Parathyroid adenoma (tissue), 2 donors: ENCODE results near the gene CATSPER3.

Source experiments
- H2AFZ ChIP-seq: fragments of 300-600 bp; sonication (generic); one replicate; pipeline ENCODE4 v1.7.0; 2017; ENCODE audit warnings: antibody characterized with exemption, mild to moderate bottlenecking
- H3K27ac ChIP-seq: fragments of 300-600 bp; sonication (generic); one replicate; pipeline ENCODE4 v1.7.0; 2017
- H3K27me3 ChIP-seq: fragments of 300-600 bp; sonication (generic); one replicate; pipeline ENCODE4 v1.7.0; 2017; ENCODE audit warnings: low read length; ENCODE audit not compliant: control insufficient read depth, insufficient read depth
- H3K36me3 ChIP-seq: fragments of 300-600 bp; sonication (generic); one replicate; pipeline ENCODE4 v1.7.0; 2017; ENCODE audit warnings: low read length; ENCODE audit not compliant: control insufficient read depth, insufficient read depth
- H3K4me1 ChIP-seq: fragments of 300-600 bp; sonication (generic); one replicate; pipeline ENCODE4 v1.7.0; 2017; ENCODE audit warnings: control low read depth
- H3K4me2 ChIP-seq: fragments of 300-600 bp; sonication (generic); one replicate; pipeline ENCODE4 v1.7.0; 2017; ENCODE audit warnings: low read length
- H3K4me3 ChIP-seq: fragments of 300-600 bp; sonication (generic); one replicate; pipeline ENCODE4 v1.7.0; 2017; ENCODE audit warnings: low read depth, low read length
- H3K79me2 ChIP-seq: fragments of 300-600 bp; sonication (generic); one replicate; pipeline ENCODE4 v1.7.0; 2017; ENCODE audit warnings: control low read depth
- H3K9ac ChIP-seq: fragments of 300-600 bp; sonication (generic); one replicate; pipeline ENCODE4 v1.7.0; 2017; ENCODE audit warnings: mild to moderate bottlenecking
- H3K9me3 ChIP-seq: fragments of 300-600 bp; sonication (generic); one replicate; pipeline ENCODE4 v1.7.0; 2017; ENCODE audit warnings: low read length; ENCODE audit not compliant: control insufficient read depth
- TF ChIP-seq, protein P1 (sequence below): fragments of 300-600 bp; sonication (generic); IDR thresholded peaks from one replicate; pipeline ENCODE4 v1.7.0; 2017; ENCODE audit warnings: antibody characterized with exemption, mild to moderate bottlenecking
- donor health status: primary hyperparathyroidism.

CATSPER3 gene

GRCh38 chr5:135041726-135042125 lies 74.0 kb downstream of the CATSPER3 start:
- Histone ChIP-seq H2AFZ (no peak overlapping the region), H3K4me1 (peaks cover 2% of the 10 kb centered on the region), H3K4me2 (no peak overlapping the region), H3K4me3 (no peak overlapping the region), H3K27ac (no peak overlapping the region), H3K9ac (no peak overlapping the region), H3K9me3 (no peaks in the 10 kb centered on the region), H3K79me2 (no peaks in the 10 kb centered on the region), H3K36me3 (no peaks in the 10 kb centered on the region), H3K27me3 (peaks cover 20% of the 10 kb centered on the region)
- TF ChIP-seq, protein P1, sequence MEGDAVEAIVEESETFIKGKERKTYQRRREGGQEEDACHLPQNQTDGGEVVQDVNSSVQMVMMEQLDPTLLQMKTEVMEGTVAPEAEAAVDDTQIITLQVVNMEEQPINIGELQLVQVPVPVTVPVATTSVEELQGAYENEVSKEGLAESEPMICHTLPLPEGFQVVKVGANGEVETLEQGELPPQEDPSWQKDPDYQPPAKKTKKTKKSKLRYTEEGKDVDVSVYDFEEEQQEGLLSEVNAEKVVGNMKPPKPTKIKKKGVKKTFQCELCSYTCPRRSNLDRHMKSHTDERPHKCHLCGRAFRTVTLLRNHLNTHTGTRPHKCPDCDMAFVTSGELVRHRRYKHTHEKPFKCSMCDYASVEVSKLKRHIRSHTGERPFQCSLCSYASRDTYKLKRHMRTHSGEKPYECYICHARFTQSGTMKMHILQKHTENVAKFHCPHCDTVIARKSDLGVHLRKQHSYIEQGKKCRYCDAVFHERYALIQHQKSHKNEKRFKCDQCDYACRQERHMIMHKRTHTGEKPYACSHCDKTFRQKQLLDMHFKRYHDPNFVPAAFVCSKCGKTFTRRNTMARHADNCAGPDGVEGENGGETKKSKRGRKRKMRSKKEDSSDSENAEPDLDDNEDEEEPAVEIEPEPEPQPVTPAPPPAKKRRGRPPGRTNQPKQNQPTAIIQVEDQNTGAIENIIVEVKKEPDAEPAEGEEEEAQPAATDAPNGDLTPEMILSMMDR: no peak

DNA sequence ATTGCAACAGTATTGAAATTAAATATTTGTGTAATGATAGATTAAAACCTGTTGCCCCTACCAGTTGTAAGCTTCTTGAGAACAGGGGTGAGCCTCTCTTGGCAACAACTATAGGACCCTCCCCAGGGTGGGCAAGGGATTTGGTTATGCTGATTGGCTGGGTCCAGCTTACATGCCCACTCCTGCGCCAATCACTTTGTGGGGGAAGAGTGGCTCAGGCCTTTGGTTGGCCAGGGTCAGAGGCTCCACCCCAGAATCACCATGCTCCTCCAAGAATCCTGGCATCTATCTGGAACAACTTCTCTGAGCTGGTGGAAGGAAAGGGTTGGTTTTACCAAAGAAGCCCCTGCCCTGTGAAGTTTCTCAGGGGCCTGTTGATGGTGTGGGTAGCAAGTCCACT lies 74.9 kb downstream of the CATSPER3 start:
- Histone ChIP-seq H3K27me3 (peaks cover 20% of the 10 kb centered on the region), H3K9ac (no peak overlapping the region), H3K4me3 (no peak overlapping the region), H3K27ac (no peak overlapping the region), H3K36me3 (no peaks in the 10 kb centered on the region), H3K9me3 (no peaks in the 10 kb centered on the region), H3K4me1 (peaks cover 2% of the 10 kb centered on the region), H3K4me2 (no peak overlapping the region), H3K79me2 (no peaks in the 10 kb centered on the region), H2AFZ (no peak overlapping the region)
- TF ChIP-seq, protein P1: no peak

DNA sequence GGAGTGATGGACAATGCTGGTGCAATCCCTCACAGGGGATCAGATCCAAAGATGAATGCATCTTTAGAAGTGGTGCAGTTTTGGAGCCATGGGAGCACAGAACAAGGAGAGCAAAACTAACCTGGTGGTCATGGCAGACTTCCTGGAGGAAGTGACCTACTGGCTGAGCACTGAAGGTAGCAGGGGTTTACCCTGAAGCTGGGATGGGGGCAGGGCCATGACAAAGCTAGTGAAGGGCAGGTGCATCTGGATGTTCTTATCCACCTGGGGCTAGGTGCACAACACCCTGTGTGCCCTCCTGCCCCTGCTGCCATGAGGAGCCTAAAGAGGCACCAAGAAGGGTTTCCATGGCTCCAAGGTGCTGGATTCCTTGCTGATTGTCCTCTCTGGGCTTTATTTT lies 77.8 kb downstream of the CATSPER3 start:
- H3K4me2 ChIP-seq: no peak overlapping the region
- no peaks in the 10 kb centered on the region for H3K9me3 ChIP-seq
- H3K36me3 ChIP-seq: no peaks in the 10 kb centered on the region
- TF ChIP-seq, protein P1: no peak
- H3K4me3 ChIP-seq: no peak overlapping the region
- H3K9ac ChIP-seq: no peak overlapping the region
- no peak overlapping the region for H3K27ac ChIP-seq
- no peak overlapping the region for H2AFZ ChIP-seq
- H3K79me2 ChIP-seq: no peaks in the 10 kb centered on the region
- no peaks in the 10 kb centered on the region for H3K4me1 ChIP-seq
- no peaks in the 10 kb centered on the region for H3K27me3 ChIP-seq

GRCh38 chr5:135046661-135047346 lies 79.1 kb downstream of the CATSPER3 start:
- H3K79me2 ChIP-seq: no peaks in the 10 kb centered on the region
- no peaks in the 10 kb centered on the region for H3K9me3 ChIP-seq
- no peak overlapping the region for H3K4me3 ChIP-seq
- no peak overlapping the region for H3K27ac ChIP-seq
- no peak overlapping the region for H3K9ac ChIP-seq
- no peaks in the 10 kb centered on the region for H3K4me1 ChIP-seq
- TF ChIP-seq, protein P1: no peak
- H2AFZ ChIP-seq: no peak overlapping the region
- H3K36me3 ChIP-seq: no peaks in the 10 kb centered on the region
- no peak overlapping the region for H3K4me2 ChIP-seq
- no peaks in the 10 kb centered on the region for H3K27me3 ChIP-seq

GRCh38 chr5:135047347-135047695 lies 79.6 kb downstream of the CATSPER3 start:
- Histone ChIP-seq H3K4me3 (no peak overlapping the region), H3K27me3 (no peaks in the 10 kb centered on the region), H3K36me3 (no peaks in the 10 kb centered on the region), H3K79me2 (no peaks in the 10 kb centered on the region), H3K9me3 (no peaks in the 10 kb centered on the region), H2AFZ (no peak overlapping the region), H3K9ac (no peak overlapping the region), H3K4me1 (no peaks in the 10 kb centered on the region), H3K27ac (no peak overlapping the region), H3K4me2 (no peak overlapping the region)
- TF ChIP-seq, protein P1: no peak
